Parathyroid adenoma (tissue), 2 donors: ENCODE data around the gene GSDME.

Experiments used
- H2AFZ ChIP-seq: fragments of 300-600 bp; sonication (generic); one replicate; pipeline ENCODE4 v1.7.0; 2017; ENCODE audit warnings: antibody characterized with exemption, mild to moderate bottlenecking
- H3K27ac ChIP-seq: fragments of 300-600 bp; sonication (generic); one replicate; pipeline ENCODE4 v1.7.0; 2017
- H3K27me3 ChIP-seq: fragments of 300-600 bp; sonication (generic); one replicate; pipeline ENCODE4 v1.7.0; 2017; ENCODE audit warnings: low read length; ENCODE audit not compliant: control insufficient read depth, insufficient read depth
- H3K36me3 ChIP-seq: fragments of 300-600 bp; sonication (generic); one replicate; pipeline ENCODE4 v1.7.0; 2017; ENCODE audit warnings: low read length; ENCODE audit not compliant: control insufficient read depth, insufficient read depth
- H3K4me1 ChIP-seq: fragments of 300-600 bp; sonication (generic); one replicate; pipeline ENCODE4 v1.7.0; 2017; ENCODE audit warnings: control low read depth
- H3K4me2 ChIP-seq: fragments of 300-600 bp; sonication (generic); one replicate; pipeline ENCODE4 v1.7.0; 2017; ENCODE audit warnings: low read length
- H3K4me3 ChIP-seq: fragments of 300-600 bp; sonication (generic); one replicate; pipeline ENCODE4 v1.7.0; 2017; ENCODE audit warnings: low read depth, low read length
- H3K79me2 ChIP-seq: fragments of 300-600 bp; sonication (generic); one replicate; pipeline ENCODE4 v1.7.0; 2017; ENCODE audit warnings: control low read depth
- H3K9ac ChIP-seq: fragments of 300-600 bp; sonication (generic); one replicate; pipeline ENCODE4 v1.7.0; 2017; ENCODE audit warnings: mild to moderate bottlenecking
- H3K9me3 ChIP-seq: fragments of 300-600 bp; sonication (generic); one replicate; pipeline ENCODE4 v1.7.0; 2017; ENCODE audit warnings: low read length; ENCODE audit not compliant: control insufficient read depth
- CTCF ChIP-seq: fragments of 300-600 bp; sonication (generic); IDR thresholded peaks from one replicate; pipeline ENCODE4 v1.7.0; 2017; ENCODE audit warnings: antibody characterized with exemption, mild to moderate bottlenecking
- donor health status: primary hyperparathyroidism.

Gene GSDME

GRCh38 chr7:24729365-24730017, 27.8 kb downstream of the GSDME start:
- Histone ChIP-seq H3K9me3 (no peaks in the 10 kb centered on the region), H2AFZ (no peak overlapping the region), H3K27ac (no peak overlapping the region), H3K4me3 (no peak overlapping the region), H3K27me3 (no peaks in the 10 kb centered on the region), H3K4me2 (no peak overlapping the region), H3K36me3 (no peaks in the 10 kb centered on the region), H3K79me2 (no peaks in the 10 kb centered on the region), H3K4me1 (no peaks in the 10 kb centered on the region), H3K9ac (no peak overlapping the region)
- no peak for TF ChIP-seq CTCF

GRCh38 chr7:24728503-24729364, 28.5 kb downstream of the GSDME start:
- Histone ChIP-seq H3K4me1 (no peaks in the 10 kb centered on the region), H2AFZ (no peak overlapping the region), H3K9ac (no peak overlapping the region), H3K36me3 (no peaks in the 10 kb centered on the region), H3K27me3 (no peaks in the 10 kb centered on the region), H3K79me2 (no peaks in the 10 kb centered on the region), H3K9me3 (no peaks in the 10 kb centered on the region), H3K4me2 (no peak overlapping the region), H3K27ac (peak overlapping the region; percentile 0), H3K4me3 (no peak overlapping the region)
- TF ChIP-seq CTCF: no peak

- H3K4me3 ChIP-seq: no peak overlapping the region
- H3K4me2 ChIP-seq: no peak overlapping the region
- TF ChIP-seq CTCF: no peak
- H3K4me1 ChIP-seq: no peaks in the 10 kb centered on the region
- no peak overlapping the region for H3K27ac ChIP-seq
- H2AFZ ChIP-seq: no peak overlapping the region
- H3K9ac ChIP-seq: no peak overlapping the region
- no peaks in the 10 kb centered on the region for H3K9me3 ChIP-seq
- no peaks in the 10 kb centered on the region for H3K27me3 ChIP-seq
- no peaks in the 10 kb centered on the region for H3K36me3 ChIP-seq
- H3K79me2 ChIP-seq: no peaks in the 10 kb centered on the region
Measured at GRCh38 chr7:24728121-24728500, 29.2 kb downstream of the GSDME start.

- Histone ChIP-seq H2AFZ (no peak overlapping the region), H3K4me1 (peaks cover 4% of the 10 kb centered on the region), H3K27ac (no peak overlapping the region), H3K27me3 (no peaks in the 10 kb centered on the region), H3K9me3 (no peaks in the 10 kb centered on the region), H3K36me3 (no peaks in the 10 kb centered on the region), H3K9ac (no peak overlapping the region), H3K4me2 (no peak overlapping the region), H3K4me3 (no peak overlapping the region), H3K79me2 (no peaks in the 10 kb centered on the region)
- no peak for TF ChIP-seq CTCF
Measured at GRCh38 chr7:24727154-24728120, 29.8 kb downstream of the GSDME start.
